H1 (cell line): ENCODE results near the gene NAA40. TPM values are rescaled to one million over a fixed set of nuclear protein-coding genes. Genes with fewer than 3 reads are reported as not detected.

Experiments
- CTCF ChIA-PET: fragments of 300-600 bp; sonication (Branson Sonifier 250); formaldehyde crosslinking; loops from one replicate; lab custom pipeline; 2021; ENCODE audit not compliant: partially characterized antibody; lab: Charles Lee
- POLR2A ChIA-PET: fragments of 300-600 bp; sonication (Branson Sonifier 250); formaldehyde crosslinking; loops from one replicate; lab custom pipeline; 2021; ENCODE audit warnings: inconsistent platforms; ENCODE audit not compliant: partially characterized antibody; lab: Charles Lee
- DNase-seq, 2 experiments: peaks; one replicate each; pipeline versions ENCODE4 v3.0.0 to v3.0.0-alpha.2; 2010 to 2022; ENCODE audit warnings: low spot score in 2 of 2, low read depth in 1 of 2, mixed read lengths in 1 of 2
- FAIRE-seq: peaks from 2 replicates; lab custom pipeline; 2011; peaks lifted over from hg19 to GRCh38; lab: Jason Lieb, UNC
- H2AFZ ChIP-seq: 2 replicates; pipeline ENCODE4 v1.8.1; 2012; ENCODE audit warnings: low read length, inconsistent platforms
- H2AK5ac ChIP-seq: 2 replicates; pipeline ENCODE4 v1.6.1; 2013; ENCODE audit warnings: low read depth, low read length
- H2BK120ac ChIP-seq: replicated peaks from 2 replicates; pipeline ENCODE3; 2013; ENCODE audit warnings: low read depth, low read length, inconsistent platforms
- H2BK12ac ChIP-seq: 2 replicates; pipeline ENCODE4 v1.6.1; 2013; ENCODE audit warnings: low read depth, low read length
- H2BK15ac ChIP-seq: 2 replicates; pipeline ENCODE4 v1.6.1; 2013; ENCODE audit warnings: low read length
- H2BK20ac ChIP-seq: 2 replicates; pipeline ENCODE4 v1.6.1; 2013; ENCODE audit warnings: low read length
- H2BK5ac ChIP-seq: 2 replicates; pipeline ENCODE4 v1.6.1; 2013; ENCODE audit warnings: low read depth, low read length
- H3K14ac ChIP-seq: 2 replicates; pipeline ENCODE4 v1.6.1; 2013; ENCODE audit warnings: inconsistent platforms; ENCODE audit not compliant: insufficient read length
- H3K18ac ChIP-seq: 2 replicates; pipeline ENCODE4 v1.6.1; 2013; ENCODE audit warnings: low read length; ENCODE audit errors: extremely low read depth
- H3K23ac ChIP-seq: 2 replicates; pipeline ENCODE4 v1.6.1; 2013; ENCODE audit warnings: inconsistent platforms; ENCODE audit not compliant: insufficient read length
- H3K23me2 ChIP-seq: 2 replicates; pipeline ENCODE4 v1.6.1; 2013; ENCODE audit warnings: low read depth, low read length
- H3K27ac ChIP-seq: 2 replicates; pipeline ENCODE4 v1.6.1; 2011; ENCODE audit warnings: low read depth, low read length, inconsistent platforms
- H3K27me3 ChIP-seq, 4 experiments: replicated peaks in 1 of 4; 1 replicate in 1 of 4; 2 replicates in 3 of 4; pipeline versions ENCODE4 v1.6.1 to v1.8.1; 2011 to 2013; ENCODE audit warnings: low read length in 3 of 4, mild to moderate bottlenecking in 3 of 4, inconsistent platforms in 2 of 4, mixed read lengths in 2 of 4, moderate library complexity in 1 of 4; ENCODE audit not compliant: control insufficient read depth in 3 of 4, insufficient read depth in 3 of 4; ENCODE audit errors: extremely low read depth in 1 of 4
- H3K36me3 ChIP-seq, 4 experiments: 2 replicates each; pipeline versions ENCODE4 v1.6.1 to v1.8.1; 2011 to 2013; ENCODE audit warnings: mild to moderate bottlenecking in 4 of 4, low read length in 3 of 4, moderate library complexity in 2 of 4, control low read depth in 1 of 4, inconsistent platforms in 1 of 4; ENCODE audit not compliant: insufficient read depth in 4 of 4, control insufficient read depth in 2 of 4
- H3K4ac ChIP-seq: replicated peaks from 2 replicates; pipeline ENCODE3; 2013; ENCODE audit warnings: low read length, low read depth, mixed read lengths, inconsistent platforms; ENCODE audit not compliant: insufficient read length
- H3K4me1 ChIP-seq, 4 experiments: replicated peaks in 1 of 4; 1 replicate in 1 of 4; 2 replicates in 3 of 4; pipeline versions ENCODE4 v1.6.1 to v1.8.1; 2011 to 2013; ENCODE audit warnings: low read length in 3 of 4, inconsistent platforms in 2 of 4, mixed read lengths in 1 of 4; ENCODE audit not compliant: insufficient read depth in 4 of 4, control insufficient read depth in 3 of 4
- H3K4me2 ChIP-seq, 2 experiments: 2 replicates each; pipeline versions ENCODE4 v1.6.1 to v1.8.1; 2011 to 2013; ENCODE audit warnings: low read depth in 2 of 2, low read length in 2 of 2, control low read depth in 1 of 2, inconsistent platforms in 1 of 2, mild to moderate bottlenecking in 1 of 2; ENCODE audit not compliant: insufficient read depth in 1 of 2
- H3K4me3 ChIP-seq, 4 experiments: fragments of 200-600, 300-600 bp in 1 of 4; sonication (generic), shearing (Covaris generic), sonication (Bioruptor Twin) in 1 of 4; 2 replicates each; pipeline versions ENCODE4 v1.5.1 to v1.8.1; 2011 to 2016; ENCODE audit warnings: low read length in 4 of 4, low read depth in 3 of 4, control low read depth in 2 of 4, inconsistent platforms in 2 of 4, mild to moderate bottlenecking in 2 of 4, mixed read lengths in 1 of 4, moderate library complexity in 1 of 4; ENCODE audit not compliant: insufficient read depth in 2 of 4; ENCODE audit errors: extremely low read depth in 1 of 4
- H3K56ac ChIP-seq: replicated peaks from 2 replicates; pipeline ENCODE3; 2013; ENCODE audit warnings: low read depth, mild to moderate bottlenecking, mixed read lengths, low read length, inconsistent platforms; ENCODE audit not compliant: insufficient read length
- H3K79me1 ChIP-seq: 2 replicates; pipeline ENCODE4 v1.6.1; 2013; ENCODE audit warnings: low read depth, low read length, control low read depth
- H3K79me2 ChIP-seq, 2 experiments: 2 replicates each; pipeline versions ENCODE4 v1.6.1 to v1.8.1; 2012 to 2013; ENCODE audit warnings: low read length in 2 of 2, mild to moderate bottlenecking in 2 of 2, inconsistent platforms in 1 of 2; ENCODE audit not compliant: insufficient read depth in 2 of 2, control insufficient read depth in 1 of 2
- H3K9ac ChIP-seq, 4 experiments: replicated peaks in 1 of 4; 1 replicate in 1 of 4; 2 replicates in 3 of 4; pipeline versions ENCODE4 v1.6.1 to v1.8.1; 2011 to 2013; ENCODE audit warnings: low read depth in 3 of 4, low read length in 3 of 4, control low read depth in 2 of 4, mild to moderate bottlenecking in 2 of 4, moderate library complexity in 2 of 4, inconsistent platforms in 1 of 4; ENCODE audit errors: extremely low read depth in 1 of 4
- H3K9me3 ChIP-seq, 2 experiments: 2 replicates each; pipeline versions ENCODE4 v1.6.1 to v1.8.1; 2012 to 2013; ENCODE audit warnings: mild to moderate bottlenecking in 2 of 2, moderate library complexity in 2 of 2, control low read depth in 1 of 2, inconsistent platforms in 1 of 2, low read depth in 1 of 2, low read length in 1 of 2, mixed read lengths in 1 of 2; ENCODE audit not compliant: insufficient read depth in 2 of 2
- H4K20me1 ChIP-seq, 2 experiments: replicated peaks in 1 of 2; 2 replicates each; pipeline versions ENCODE3 to v1.8.1; 2011 to 2013; ENCODE audit warnings: inconsistent platforms in 2 of 2, low read length in 2 of 2, mild to moderate bottlenecking in 1 of 2; ENCODE audit not compliant: insufficient read depth in 2 of 2, control insufficient read depth in 1 of 2
- H4K5ac ChIP-seq: 2 replicates; pipeline ENCODE4 v1.6.1; 2013; ENCODE audit warnings: low read length, low read depth, mixed read lengths, inconsistent platforms; ENCODE audit not compliant: insufficient read length
- H4K8ac ChIP-seq: 2 replicates; pipeline ENCODE4 v1.8.0; 2013; ENCODE audit warnings: mild to moderate bottlenecking, moderate library complexity, low read length, inconsistent platforms; ENCODE audit not compliant: insufficient read depth; ENCODE audit errors: extremely low read depth
- H4K91ac ChIP-seq: replicated peaks from 2 replicates; pipeline ENCODE3; 2013; ENCODE audit warnings: low read length, mixed read lengths, inconsistent platforms; ENCODE audit not compliant: insufficient read length
- ATF3 ChIP-seq: IDR thresholded peaks from 2 replicates; pipeline ENCODE4 v1.6.1; 2011; ENCODE audit warnings: low read depth, mild to moderate bottlenecking, low read length; ENCODE audit not compliant: insufficient read depth
- BACH1 ChIP-seq: IDR thresholded peaks from 2 replicates; pipeline ENCODE4 v1.6.1; 2012; ENCODE audit warnings: low read length, improper control_type of control experiment
- CBX8 ChIP-seq: fragments of 300-800, 300-1000 bp; sonication (generic); IDR thresholded peaks from 2 replicates; pipeline ENCODE4 v1.7.1; 2016; ENCODE audit warnings: low read depth, low read length, borderline replicate concordance
- CHD2 ChIP-seq: IDR thresholded peaks from 2 replicates; pipeline ENCODE4 v1.6.1; 2012; ENCODE audit warnings: low read length, improper control_type of control experiment
- CREB1 ChIP-seq: IDR thresholded peaks from 2 replicates; pipeline ENCODE4 v1.6.1; 2012; ENCODE audit warnings: inconsistent platforms
- FOSL1 ChIP-seq: IDR thresholded peaks from 2 replicates; pipeline ENCODE4 v1.6.1; 2011; ENCODE audit warnings: mild to moderate bottlenecking, low read depth, low read length, moderate library complexity; ENCODE audit not compliant: insufficient read depth
- HDAC6 ChIP-seq: IDR thresholded peaks from one replicate; pipeline ENCODE4 v1.7.1; 2012; ENCODE audit warnings: low read depth, mild to moderate bottlenecking, inconsistent platforms, low read length, moderate library complexity
- KDM5A ChIP-seq: fragments of 200-600 bp; IDR thresholded peaks from 2 replicates; pipeline ENCODE4 v1.7.1; 2012; ENCODE audit warnings: mild to moderate bottlenecking, low read length, inconsistent platforms, mixed read lengths
- NANOG ChIP-seq: IDR thresholded peaks from 2 replicates; pipeline ENCODE4 v1.6.1; 2011; ENCODE audit warnings: low read length, low read depth, mild to moderate bottlenecking, inconsistent platforms; ENCODE audit not compliant: insufficient read depth, poor library complexity, severe bottlenecking
- RBBP5 ChIP-seq: IDR thresholded peaks from 2 replicates; pipeline ENCODE4 v1.7.1; 2012; ENCODE audit warnings: low read depth, mild to moderate bottlenecking, inconsistent platforms, low read length, moderate library complexity, borderline replicate concordance
- RFX5 ChIP-seq: IDR thresholded peaks from 2 replicates; pipeline ENCODE4 v1.6.1; 2011; ENCODE audit warnings: low read depth, low read length, improper control_type of control experiment, borderline replicate concordance
- SUZ12 ChIP-seq: fragments of 200-600 bp; sonication (generic); IDR thresholded peaks from 2 replicates; pipeline ENCODE4 v1.6.1; 2012; ENCODE audit warnings: mild to moderate bottlenecking, inconsistent platforms, low read length, moderate library complexity, mixed read lengths
- TCF12 ChIP-seq: IDR thresholded peaks from 2 replicates; pipeline ENCODE4 v1.6.1; 2011; ENCODE audit warnings: low read depth, mild to moderate bottlenecking, low read length
- WGBS, 2 experiments: shearing (Covaris generic) in 1 of 2; methylation state at CpG; one replicate each; pipeline versions ENCODE4 v1.1.6 to v1.1.7; 2013 to 2015; ENCODE audit warnings: low lambda C conversion rate in 2 of 2, mixed read lengths in 2 of 2, inconsistent platforms in 1 of 2, low coverage in 1 of 2, missing lambda C conversion rate in 1 of 2; ENCODE audit not compliant: insufficient replicate concordance in 2 of 2, insufficient coverage in 1 of 2, insufficient read length in 1 of 2; ENCODE audit errors: extremely low coverage in 1 of 2, missing lambda C conversion rate in 1 of 2; 5-methylcytosine and 5-hydroxymethylcytosine counted together
- polyA plus RNA-seq, 7 experiments: library from polyadenylated mRNA; depleted of rRNA in 3 of 7; stranded (reverse) in 5 of 7; unstranded in 2 of 7; fragments of >200 nt in 5 of 7; fragments of 200-250 nt in 2 of 7; gene quantifications; 1 replicate in 5 of 7; 2 replicates in 1 of 7; 4 replicates in 1 of 7; pipeline versions ENCODE4 v1.2.1 to v1.2.3, GENCODE V29; 2011 to 2013; ENCODE audit warnings: missing spikeins in 2 of 7, mixed read lengths in 2 of 7
- total RNA-seq: library from RNA; stranded (reverse); fragmentation: NEBNext Ultra II Directional; extraction: Animal tissue kit (Norgen Biotek cat#: 25700); gene quantifications from 2 replicates; pipeline ENCODE4 v1.2.1, GENCODE V29; 2021

The NAA40 gene
- total and polyA plus RNA-seq, 2 of the 8 experiments (the other 6 are each of a cell fraction or from before 2014, with no cell fraction given), result 20.0 to 31.1 TPM

- no peak overlapping the region for H3K18ac ChIP-seq
- H2AK5ac ChIP-seq, result no peak overlapping the region
- CTCF ChIA-PET, result interaction anchor here (0.7 to 6.8 kb wide), 6 partner anchors 11 to 153 kb away, joined by 3 to 171 read pairs (median 8); no protein-coding TSS in a partner anchor
- H3K23me2 ChIP-seq, result peaks cover 18% of the 10 kb centered on the region; the same call in 1 of the 2 replicates
- no peak overlapping the region for H4K91ac ChIP-seq
- H3K4me2 ChIP-seq, result no peak overlapping the region
- H2BK5ac ChIP-seq, result no peak overlapping the region
- H3K27ac ChIP-seq, result no peak overlapping the region
- no peak for DNase-seq
- H3K56ac ChIP-seq, result no peak overlapping the region
- H3K4ac ChIP-seq, result no peak overlapping the region
- FAIRE-seq, result no peak
- 93% methylated on average over 23 of the region's 27 CpGs; no CpG with 5 or more reads in 1 of the 2 experiments for WGBS, 2 experiments
- H4K8ac ChIP-seq, result no peak overlapping the region; the same call in 1 of the 2 replicates
- no peak overlapping the region for H2BK12ac ChIP-seq
- no peak overlapping the region for H3K23ac ChIP-seq
- peaks cover 6 to 35% of the 10 kb centered on the region in 2 experiments for H4K20me1 ChIP-seq
- H3K9ac ChIP-seq, result no peak overlapping the region
- peaks cover 7 to 24% (median 15%) of the 10 kb centered on the region in 4 experiments for H3K36me3 ChIP-seq
- no peak overlapping the region for H2BK20ac ChIP-seq
- peaks cover 5 to 18% (median 13%) of the 10 kb centered on the region in 4 experiments; a peak in 6 of 7 replicates for H3K27me3 ChIP-seq
- no peak overlapping the region for H3K4me3 ChIP-seq
- peaks cover 2 to 23% (median 9%) of the 10 kb centered on the region in 4 experiments; a peak in 6 of 7 replicates for H3K4me1 ChIP-seq
- no peak overlapping the region for H3K14ac ChIP-seq
- H3K79me1 ChIP-seq, result peaks cover 13% of the 10 kb centered on the region
- POLR2A ChIA-PET, result interaction anchor here (0.7 to 5.1 kb wide), 9 partner anchors 8 to 223 kb away, joined by 3 to 46 read pairs (median 4); partner anchors contain the start of genes COX8A and FERMT3
- no peak overlapping the region for H2BK120ac ChIP-seq
- no peak overlapping the region for H2AFZ ChIP-seq
- no peak overlapping the region for H4K5ac ChIP-seq
- H3K79me2 ChIP-seq, result peaks cover 0 to 2% of the 10 kb centered on the region in 2 experiments; a peak in 1 of 4 replicates
- H3K9me3 ChIP-seq, result no peaks in the 10 kb centered on the region
- H2BK15ac ChIP-seq, result no peak overlapping the region
- TF ChIP-seq NANOG, result no peak
- no peak for TF ChIP-seq SUZ12
- TF ChIP-seq CHD2, result no peak
- no peak for TF ChIP-seq CBX8
- no peak for TF ChIP-seq RFX5
- no peak for TF ChIP-seq KDM5A
- TF ChIP-seq HDAC6, result no peak
- TF ChIP-seq CREB1, result no peak
- TF ChIP-seq RBBP5, result no peak
- no peak for TF ChIP-seq FOSL1
- no peak for TF ChIP-seq TCF12
- TF ChIP-seq ATF3, result no peak
- TF ChIP-seq BACH1, result no peak
Measured at GRCh38 chr11:63997104-63997700, 58.4 kb downstream of the NAA40 start.
